GM12878 (cell line): ENCODE data around the gene FAM50A. TPM values are rescaled to one million over a fixed set of nuclear protein-coding genes. Genes with fewer than 3 reads are reported as not detected.

Experiments
- ATAC-seq: fragments of 200-7000 bp; cut with Tn5 transposase; 3 replicates; pipeline ENCODE4 v1.9.1; 2020; ENCODE audit warnings: mild to moderate bottlenecking, moderate library complexity
- BruUV-seq: library from RNA; stranded (reverse); fragments of 400-500 nt; replicated peaks from 2 replicates; lab custom pipeline; 2021; lab: Mats Ljungman, UMichigan
- CTCF ChIA-PET: fragments of 300-600 bp; sonication (Branson Sonifier 250); formaldehyde crosslinking; extraction: SDS; loops from one replicate; lab custom pipeline; 2021; ENCODE audit warnings: inconsistent platforms; lab: Yijun Ruan, JAX
- POLR2A ChIA-PET: fragments of 350-600 bp; formaldehyde crosslinking; extraction: SDS; loops from one replicate; lab custom pipeline; 2021; ENCODE audit warnings: inconsistent platforms; lab: Charles Lee
- RAD21 ChIA-PET: fragments of 300-600 bp; sonication (Branson Sonifier 250); formaldehyde crosslinking; loops from one replicate; lab custom pipeline; 2023; ENCODE audit warnings: antibody characterized with exemption; ENCODE audit not compliant: unreplicated experiment; lab: Charles Lee
- SMC1A ChIA-PET: fragments of 300-600 bp; sonication (Branson Sonifier 250); formaldehyde crosslinking; loops from one replicate; lab custom pipeline; 2023; ENCODE audit not compliant: unreplicated experiment, uncharacterized antibody; lab: Charles Lee
- DNase-seq: peaks from one replicate; pipeline ENCODE4 v3.0.0-alpha.2; 2011; ENCODE audit warnings: low read depth, low spot score
- FAIRE-seq: peaks from 3 replicates; lab custom pipeline; 2011; peaks lifted over from hg19 to GRCh38; lab: Jason Lieb, UNC
- H2AFZ ChIP-seq: 2 replicates; pipeline ENCODE4 v1.6.0; 2011; ENCODE audit warnings: low read depth, low read length, control low read depth; ENCODE audit not compliant: control insufficient read depth
- H3K27ac ChIP-seq: 2 replicates; pipeline ENCODE4 v1.5.1; 2011; ENCODE audit warnings: control low read depth; ENCODE audit not compliant: control insufficient read depth, insufficient read depth
- H3K27me3 ChIP-seq, 2 experiments: replicated peaks in 1 of 2; 2 replicates each; pipeline versions ENCODE4 v1.6.0 to v1.6.1; 2011; ENCODE audit warnings: low read length in 1 of 2; ENCODE audit not compliant: control insufficient read depth in 2 of 2, insufficient read depth in 2 of 2
- H3K36me3 ChIP-seq, 2 experiments: 2 replicates each; pipeline ENCODE4 v1.5.1; 2011; ENCODE audit warnings: low read length in 1 of 2; ENCODE audit not compliant: control insufficient read depth in 2 of 2, insufficient read depth in 2 of 2
- H3K4me1 ChIP-seq: 2 replicates; pipeline ENCODE4 v1.6.1; 2011; ENCODE audit warnings: mild to moderate bottlenecking, low read length, moderate library complexity, mixed read lengths; ENCODE audit not compliant: control insufficient read depth, insufficient read depth
- H3K4me2 ChIP-seq: 2 replicates; pipeline ENCODE4 v1.6.0; 2011; ENCODE audit warnings: control low read depth; ENCODE audit not compliant: control insufficient read depth, insufficient read depth
- H3K4me3 ChIP-seq: fragments of 200-600 bp; sonication (generic); 2 replicates; pipeline ENCODE4 v1.5.1; 2016
- H3K79me2 ChIP-seq: 2 replicates; pipeline ENCODE4 v1.6.0; 2011; ENCODE audit warnings: low read length; ENCODE audit not compliant: control insufficient read depth, insufficient read depth
- H3K9ac ChIP-seq: 2 replicates; pipeline ENCODE4 v1.8.0; 2011; ENCODE audit warnings: low read length, control low read depth, mixed read lengths; ENCODE audit not compliant: control insufficient read depth, insufficient read depth
- H3K9me3 ChIP-seq: replicated peaks from 3 replicates; pipeline ENCODE4 v1.5.1; 2011; ENCODE audit warnings: mild to moderate bottlenecking, low read length; ENCODE audit not compliant: control insufficient read depth, insufficient read depth
- H4K20me1 ChIP-seq: 2 replicates; pipeline ENCODE4 v1.6.0; 2011; ENCODE audit not compliant: control insufficient read depth, insufficient read depth
- BACH1 ChIP-seq: fragments of 450-650 bp; IDR thresholded peaks from 2 replicates; pipeline ENCODE4 v1.6.1; 2017; ENCODE audit warnings: mild to moderate bottlenecking, borderline replicate concordance
- CHD1 ChIP-seq: IDR thresholded peaks from 2 replicates; pipeline ENCODE4 v1.6.1; 2012; ENCODE audit warnings: low read depth, low read length, improper control_type of control experiment
- FOS ChIP-seq: IDR thresholded peaks from 3 replicates; pipeline ENCODE4 v1.6.1; 2011; ENCODE audit warnings: borderline replicate concordance; ENCODE audit not compliant: insufficient read length; ENCODE audit errors: extremely low read depth
- FOXM1 ChIP-seq: IDR thresholded peaks from 2 replicates; pipeline ENCODE4 v1.6.1; 2012; ENCODE audit warnings: low read depth, mild to moderate bottlenecking, inconsistent platforms, low read length, moderate library complexity
- HDGF ChIP-seq: fragments of 450-650 bp; IDR thresholded peaks from 2 replicates; pipeline ENCODE4 v1.6.1; 2016; ENCODE audit warnings: antibody characterized with exemption
- MYB ChIP-seq: fragments of 150-350 bp; IDR thresholded peaks from 2 replicates; pipeline ENCODE4 v1.6.1; 2014; ENCODE audit warnings: mild to moderate bottlenecking, low read depth, low read length, borderline replicate concordance
- NFXL1 ChIP-seq: fragments of 450-650 bp; IDR thresholded peaks from 2 replicates; pipeline ENCODE4 v1.6.1; 2017; ENCODE audit warnings: antibody characterized with exemption, mild to moderate bottlenecking, borderline replicate concordance
- NFYA ChIP-seq: IDR thresholded peaks from 2 replicates; pipeline ENCODE4 v1.6.1; 2011; ENCODE audit warnings: low read depth, mild to moderate bottlenecking, low read length, improper control_type of control experiment, borderline replicate concordance
- SMAD5 ChIP-seq: IDR thresholded peaks from 2 replicates; pipeline ENCODE4 v1.6.1; 2016; ENCODE audit warnings: antibody characterized with exemption, low read depth
- SREBF2 ChIP-seq: IDR thresholded peaks from 2 replicates; pipeline ENCODE4 v1.6.1; 2012; ENCODE audit warnings: mild to moderate bottlenecking, low read length
- TAF1 ChIP-seq: IDR thresholded peaks from 2 replicates; pipeline ENCODE4 v1.6.1; 2011; ENCODE audit warnings: mild to moderate bottlenecking, low read depth, low read length, borderline replicate concordance
- USF2 ChIP-seq: IDR thresholded peaks from 2 replicates; pipeline ENCODE4 v1.6.1; 2011; ENCODE audit warnings: low read depth, low read length, improper control_type of control experiment, borderline replicate concordance
- ZBED1 ChIP-seq: IDR thresholded peaks from 2 replicates; pipeline ENCODE4 v1.6.1; 2016; ENCODE audit warnings: borderline replicate concordance
- WGBS: methylation state at CpG from one replicate; pipeline ENCODE4 v1.1.6; 2016; ENCODE audit warnings: low lambda C conversion rate; ENCODE audit not compliant: insufficient replicate concordance, insufficient coverage; ENCODE audit errors: missing lambda C conversion rate; 5-methylcytosine and 5-hydroxymethylcytosine counted together
- in situ Hi-C: fragments of 300-500 bp; cut with MboI; formaldehyde crosslinking; loops from 9 replicates; pipeline ENCODE4 v1.14.3; 2018; ENCODE audit warnings: mixed read lengths
- intact Hi-C: fragments of 100-400 bp; cut with micrococcal nuclease; formaldehyde crosslinking; loops from one replicate; pipeline ENCODE4 v1.14.2; 2022; ENCODE audit not compliant: unreplicated experiment
- polyA plus RNA-seq, 11 experiments: library from polyadenylated mRNA; depleted of rRNA in 4 of 11; unstranded in 6 of 11; stranded (reverse) in 5 of 11; fragments of >200 nt; fragmentation: Nextera tagmentation in 4 of 11; fragmentation: Illumina TruSeq in 1 of 11; extraction: Ambion mirVana in 4 of 11; extraction: Trizol in 1 of 11; gene quantifications; 1 replicate in 1 of 11; 2 replicates in 10 of 11; pipeline versions ENCODE4 v1.2.1 to v1.2.3, GENCODE V29; 2011 to 2016; ENCODE audit warnings: inconsistent platforms in 2 of 11, missing spikeins in 2 of 11, low read depth in 1 of 11
- total RNA-seq, 4 experiments: library from RNA; depleted of rRNA in 3 of 4; stranded (reverse); fragments of >200 nt in 3 of 4; fragmentation: Illumina TruSeq in 1 of 4; extraction: Trizol in 1 of 4; gene quantifications; 2 replicates each; pipeline versions ENCODE4 v1.2.1 to v1.2.3, GENCODE V29; 2013 to 2021

FAM50A gene
- total and polyA plus RNA-seq, 10 of the 15 experiments (the other 5 are each of a cell fraction or from before 2014, with no cell fraction given) = 4.2 to 46.7 (median 34.6) TPM

DNA sequence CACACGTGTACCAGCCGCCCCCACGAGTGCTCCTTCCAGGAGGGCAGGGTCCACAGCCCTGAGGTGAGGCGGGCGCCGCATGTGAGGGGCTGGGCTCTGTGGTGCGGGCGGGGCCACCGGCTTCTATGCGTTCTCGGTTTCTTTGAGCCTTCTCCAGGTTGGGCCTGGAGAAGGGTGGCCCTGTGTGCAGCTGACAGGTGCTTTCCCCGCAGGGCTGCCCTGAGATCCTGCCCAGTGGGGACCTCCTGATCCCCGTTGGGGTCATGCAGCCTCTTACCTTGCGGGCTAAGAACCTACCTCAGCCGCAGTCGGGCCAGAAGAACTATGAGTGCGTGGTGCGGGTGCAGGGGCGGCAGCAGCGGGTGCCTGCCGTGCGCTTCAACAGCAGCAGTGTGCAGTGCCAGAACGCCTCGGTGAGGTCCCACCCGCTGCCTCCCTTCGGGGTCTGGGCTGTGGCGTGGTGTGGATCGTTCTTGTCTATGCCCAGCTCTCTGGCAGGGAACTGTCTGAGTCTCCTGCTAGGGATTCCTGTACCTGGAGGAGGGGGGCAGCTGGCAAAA is 20.9 kb downstream of the FAM50A start:
- no peak for ATAC-seq
- no peaks in the 10 kb centered on the region for H3K79me2 ChIP-seq
- no peak overlapping the region for H3K27ac ChIP-seq
- in situ Hi-C loops (no loop called here), intact Hi-C loops (no loop called here)
- H3K4me1 ChIP-seq = no peaks in the 10 kb centered on the region
- CTCF ChIA-PET = no interaction called here
- no peaks in the 10 kb centered on the region for H3K27me3 ChIP-seq
- no peak overlapping the region for H3K4me2 ChIP-seq
- no peak overlapping the region for H3K9ac ChIP-seq
- no peaks in the 10 kb centered on the region; the same call in 2 of the 3 replicates for H3K9me3 ChIP-seq
- WGBS = 87% methylated on average over 28 of the region's 28 CpGs
- POLR2A ChIA-PET = no interaction called here
- TF ChIP-seq NFXL1 (no peak), HDGF (no peak), SREBF2 (no peak), MYB (no peak), TAF1 (no peak), BACH1 (no peak), FOXM1 (no peak), FOS (no peak)
- TF ChIP-seq, all 136 proteins: peak for 0
- DNase-seq (no peak), FAIRE-seq (no peak)
- Histone ChIP-seq H2AFZ (no peak overlapping the region), H4K20me1 (no peaks in the 10 kb centered on the region), H3K36me3 (peaks cover 0 to 2% of the 10 kb centered on the region in 2 experiments; a peak in 2 of 4 replicates), H3K4me3 (no peak overlapping the region)
- SMC1A ChIA-PET = no interaction called here
- RAD21 ChIA-PET = no interaction called here
- BruUV-seq = no TSS peak

- RAD21 ChIA-PET = no interaction called here
- Histone ChIP-seq H3K4me1 (no peaks in the 10 kb centered on the region), H3K9me3 (no peaks in the 10 kb centered on the region; the same call in 2 of the 3 replicates), H3K9ac (no peak overlapping the region), H4K20me1 (no peaks in the 10 kb centered on the region), H2AFZ (no peak overlapping the region), H3K27me3 (no peaks in the 10 kb centered on the region), H3K79me2 (no peaks in the 10 kb centered on the region), H3K4me2 (no peak overlapping the region), H3K27ac (no peak overlapping the region), H3K36me3 (peaks cover 0 to 2% of the 10 kb centered on the region in 2 experiments; a peak in 2 of 4 replicates), H3K4me3 (no peak overlapping the region)
- FAIRE-seq = no peak
- CTCF ChIA-PET = no interaction called here
- POLR2A ChIA-PET = no interaction called here
- intact Hi-C loops (no loop called here), in situ Hi-C loops (no loop called here)
- SMC1A ChIA-PET = no interaction called here
- no peak for TF ChIP-seq ZBED1
- no peak for TF ChIP-seq SMAD5
- no peak for TF ChIP-seq CHD1
- no peak for TF ChIP-seq USF2
- TF ChIP-seq NFYA = no peak
- DNase-seq = no peak
- WGBS = 57% methylated on average over 14 of the region's 14 CpGs
- ATAC-seq = no peak
- BruUV-seq = no TSS peak
Observed at GRCh38 chrX:154465601-154466000, 21.7 kb downstream of the FAM50A start.
